Measurements from ENCODE around the gene NLRX1. TPM values are rescaled to one million over a fixed set of nuclear protein-coding genes. Genes with fewer than 3 reads are reported as not detected.

Gene NLRX1
- total and polyA plus RNA-seq, 4 donors: 4.2 to 12.0 (median 10.4) TPM

DNA sequence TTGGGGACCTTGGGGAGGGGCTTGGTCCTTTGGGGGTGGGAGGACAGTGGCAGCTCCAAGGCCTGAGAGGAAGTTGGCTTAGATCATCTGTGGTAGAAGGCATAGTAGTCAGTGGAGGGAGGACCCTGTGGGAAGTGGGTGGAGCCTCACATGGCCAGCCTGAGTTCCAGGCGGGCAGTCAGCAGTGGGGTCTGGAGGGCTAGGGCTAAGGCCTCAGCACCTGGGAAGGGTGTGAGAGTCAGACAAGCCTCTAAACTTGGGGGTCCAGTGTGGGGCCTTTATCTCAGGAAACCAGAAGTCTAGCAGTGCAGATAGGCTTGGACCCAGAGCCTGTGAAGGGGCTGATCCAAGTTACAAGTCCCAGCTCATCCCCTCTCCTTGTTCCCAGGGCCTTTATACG is 4.0 kb downstream of the NLRX1 start:
- H3K4me3 ChIP-seq (ENCODE audit: low read depth in 1 of 3, low read length in 3 of 3): no peak overlapping the region
- H3K36me3 ChIP-seq (ENCODE audit: control insufficient read depth in 4 of 4, insufficient read depth in 3 of 4, low read depth in 1 of 4, low read length in 3 of 4): peaks cover 0 to 23% (median 9%) of the 10 kb centered on the region in 4 donors
- TF ChIP-seq, protein P1, sequence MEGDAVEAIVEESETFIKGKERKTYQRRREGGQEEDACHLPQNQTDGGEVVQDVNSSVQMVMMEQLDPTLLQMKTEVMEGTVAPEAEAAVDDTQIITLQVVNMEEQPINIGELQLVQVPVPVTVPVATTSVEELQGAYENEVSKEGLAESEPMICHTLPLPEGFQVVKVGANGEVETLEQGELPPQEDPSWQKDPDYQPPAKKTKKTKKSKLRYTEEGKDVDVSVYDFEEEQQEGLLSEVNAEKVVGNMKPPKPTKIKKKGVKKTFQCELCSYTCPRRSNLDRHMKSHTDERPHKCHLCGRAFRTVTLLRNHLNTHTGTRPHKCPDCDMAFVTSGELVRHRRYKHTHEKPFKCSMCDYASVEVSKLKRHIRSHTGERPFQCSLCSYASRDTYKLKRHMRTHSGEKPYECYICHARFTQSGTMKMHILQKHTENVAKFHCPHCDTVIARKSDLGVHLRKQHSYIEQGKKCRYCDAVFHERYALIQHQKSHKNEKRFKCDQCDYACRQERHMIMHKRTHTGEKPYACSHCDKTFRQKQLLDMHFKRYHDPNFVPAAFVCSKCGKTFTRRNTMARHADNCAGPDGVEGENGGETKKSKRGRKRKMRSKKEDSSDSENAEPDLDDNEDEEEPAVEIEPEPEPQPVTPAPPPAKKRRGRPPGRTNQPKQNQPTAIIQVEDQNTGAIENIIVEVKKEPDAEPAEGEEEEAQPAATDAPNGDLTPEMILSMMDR (IDR thresholded peaks at IDR 0.05; ENCODE audit: low read depth, low read length, missing input control): no peak
- TF ChIP-seq, protein P2, sequence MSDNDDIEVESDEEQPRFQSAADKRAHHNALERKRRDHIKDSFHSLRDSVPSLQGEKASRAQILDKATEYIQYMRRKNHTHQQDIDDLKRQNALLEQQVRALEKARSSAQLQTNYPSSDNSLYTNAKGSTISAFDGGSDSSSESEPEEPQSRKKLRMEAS (IDR thresholded peaks at IDR 0.05): no peak
- TF ChIP-seq HNF4G (IDR thresholded peaks at IDR 0.05) (no peak), RXRA (IDR thresholded peaks at IDR 0.05) (no peak)
- 85% methylated on average over 2 of the region's 2 CpGs for WGBS
- DNase-seq (ENCODE audit: low spot score): no peak
- peaks cover 3 to 8% (median 5%) of the 10 kb centered on the region in 4 donors for H3K4me1 ChIP-seq (ENCODE audit: control insufficient read depth in 4 of 4, insufficient read depth in 4 of 4, low read length in 3 of 4)
- H3K27ac ChIP-seq (ENCODE audit: low read depth in 1 of 2, low read length in 2 of 2): no peak overlapping the region
- no peaks in the 10 kb centered on the region for H3K27me3 ChIP-seq (ENCODE audit: control insufficient read depth in 4 of 4, insufficient read depth in 4 of 4, low read length in 3 of 4)
- H3K9ac ChIP-seq (ENCODE audit: low read depth in 1 of 2, low read length in 2 of 2): no peak overlapping the region
- H3K9me3 ChIP-seq (ENCODE audit: control insufficient read depth in 4 of 4, low read length in 3 of 4): no peaks in the 10 kb centered on the region

- TF ChIP-seq NR2F2 (IDR thresholded peaks at IDR 0.05) (no peak), JUND (IDR thresholded peaks at IDR 0.05) (no peak), ATF3 (IDR thresholded peaks at IDR 0.05) (no peak), RAD21 (IDR thresholded peaks at IDR 0.05) (no peak), EGR1 (IDR thresholded peaks at IDR 0.05; ENCODE audit: low read depth in 2 of 2) (no peak), FOXA2 (IDR thresholded peaks at IDR 0.05) (no peak), RXRA (IDR thresholded peaks at IDR 0.05) (no peak), HNF4G (IDR thresholded peaks at IDR 0.05) (no peak), HNF4A (conservative IDR thresholded peaks at IDR 0.05) (no peak), SP1 (IDR thresholded peaks at IDR 0.05) (no peak), FOXA1 (IDR thresholded peaks at IDR 0.05) (no peak), YY1 (IDR thresholded peaks at IDR 0.05) (no peak), GABPA (IDR thresholded peaks at IDR 0.05 in 1 of 2, conservative IDR thresholded peaks at IDR 0.05 in 1 of 2) (no peak), TAF1 (conservative IDR thresholded peaks at IDR 0.05) (no peak)
- TF ChIP-seq, protein P3, sequence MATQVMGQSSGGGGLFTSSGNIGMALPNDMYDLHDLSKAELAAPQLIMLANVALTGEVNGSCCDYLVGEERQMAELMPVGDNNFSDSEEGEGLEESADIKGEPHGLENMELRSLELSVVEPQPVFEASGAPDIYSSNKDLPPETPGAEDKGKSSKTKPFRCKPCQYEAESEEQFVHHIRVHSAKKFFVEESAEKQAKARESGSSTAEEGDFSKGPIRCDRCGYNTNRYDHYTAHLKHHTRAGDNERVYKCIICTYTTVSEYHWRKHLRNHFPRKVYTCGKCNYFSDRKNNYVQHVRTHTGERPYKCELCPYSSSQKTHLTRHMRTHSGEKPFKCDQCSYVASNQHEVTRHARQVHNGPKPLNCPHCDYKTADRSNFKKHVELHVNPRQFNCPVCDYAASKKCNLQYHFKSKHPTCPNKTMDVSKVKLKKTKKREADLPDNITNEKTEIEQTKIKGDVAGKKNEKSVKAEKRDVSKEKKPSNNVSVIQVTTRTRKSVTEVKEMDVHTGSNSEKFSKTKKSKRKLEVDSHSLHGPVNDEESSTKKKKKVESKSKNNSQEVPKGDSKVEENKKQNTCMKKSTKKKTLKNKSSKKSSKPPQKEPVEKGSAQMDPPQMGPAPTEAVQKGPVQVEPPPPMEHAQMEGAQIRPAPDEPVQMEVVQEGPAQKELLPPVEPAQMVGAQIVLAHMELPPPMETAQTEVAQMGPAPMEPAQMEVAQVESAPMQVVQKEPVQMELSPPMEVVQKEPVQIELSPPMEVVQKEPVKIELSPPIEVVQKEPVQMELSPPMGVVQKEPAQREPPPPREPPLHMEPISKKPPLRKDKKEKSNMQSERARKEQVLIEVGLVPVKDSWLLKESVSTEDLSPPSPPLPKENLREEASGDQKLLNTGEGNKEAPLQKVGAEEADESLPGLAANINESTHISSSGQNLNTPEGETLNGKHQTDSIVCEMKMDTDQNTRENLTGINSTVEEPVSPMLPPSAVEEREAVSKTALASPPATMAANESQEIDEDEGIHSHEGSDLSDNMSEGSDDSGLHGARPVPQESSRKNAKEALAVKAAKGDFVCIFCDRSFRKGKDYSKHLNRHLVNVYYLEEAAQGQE (IDR thresholded peaks at IDR 0.05): no peak
- TF ChIP-seq, protein P4, sequence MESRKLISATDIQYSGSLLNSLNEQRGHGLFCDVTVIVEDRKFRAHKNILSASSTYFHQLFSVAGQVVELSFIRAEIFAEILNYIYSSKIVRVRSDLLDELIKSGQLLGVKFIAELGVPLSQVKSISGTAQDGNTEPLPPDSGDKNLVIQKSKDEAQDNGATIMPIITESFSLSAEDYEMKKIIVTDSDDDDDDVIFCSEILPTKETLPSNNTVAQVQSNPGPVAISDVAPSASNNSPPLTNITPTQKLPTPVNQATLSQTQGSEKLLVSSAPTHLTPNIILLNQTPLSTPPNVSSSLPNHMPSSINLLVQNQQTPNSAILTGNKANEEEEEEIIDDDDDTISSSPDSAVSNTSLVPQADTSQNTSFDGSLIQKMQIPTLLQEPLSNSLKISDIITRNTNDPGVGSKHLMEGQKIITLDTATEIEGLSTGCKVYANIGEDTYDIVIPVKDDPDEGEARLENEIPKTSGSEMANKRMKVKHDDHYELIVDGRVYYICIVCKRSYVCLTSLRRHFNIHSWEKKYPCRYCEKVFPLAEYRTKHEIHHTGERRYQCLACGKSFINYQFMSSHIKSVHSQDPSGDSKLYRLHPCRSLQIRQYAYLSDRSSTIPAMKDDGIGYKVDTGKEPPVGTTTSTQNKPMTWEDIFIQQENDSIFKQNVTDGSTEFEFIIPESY (IDR thresholded peaks at IDR 0.05): no peak
- TF ChIP-seq, protein P1 (IDR thresholded peaks at IDR 0.05; ENCODE audit: low read depth, low read length, missing input control): no peak
- TF ChIP-seq, protein P2 (IDR thresholded peaks at IDR 0.05): no peak
- Histone ChIP-seq H3K4me1 (ENCODE audit: control insufficient read depth in 4 of 4, insufficient read depth in 4 of 4, low read length in 3 of 4) (peaks cover 3 to 8% (median 5%) of the 10 kb centered on the region in 4 donors), H3K9me3 (ENCODE audit: control insufficient read depth in 4 of 4, low read length in 3 of 4) (no peaks in the 10 kb centered on the region), H3K9ac (ENCODE audit: low read depth in 1 of 2, low read length in 2 of 2) (no peak overlapping the region), H3K27ac (ENCODE audit: low read depth in 1 of 2, low read length in 2 of 2) (no peak overlapping the region), H3K4me3 (ENCODE audit: low read depth in 1 of 3, low read length in 3 of 3) (no peak overlapping the region), H3K36me3 (ENCODE audit: control insufficient read depth in 4 of 4, insufficient read depth in 3 of 4, low read depth in 1 of 4, low read length in 3 of 4) (peaks cover 0 to 25% (median 9%) of the 10 kb centered on the region in 4 donors), H3K27me3 (ENCODE audit: control insufficient read depth in 4 of 4, insufficient read depth in 4 of 4, low read length in 3 of 4) (no peaks in the 10 kb centered on the region)
- 94% methylated on average over 21 of the region's 21 CpGs for WGBS
- no peak for DNase-seq (ENCODE audit: low spot score)
These were observed 4.9 kb downstream of the NLRX1 start for GRCh38 chr11:119173453-119173852.

All from liver (tissue), 9 donors.